22Rv1 (cell line): Measurements from ENCODE around the gene KCNJ1.

Source experiments
- ZFX ChIP-seq: fragments of 450-650 bp; IDR thresholded peaks from 2 replicates; pipeline ENCODE4 v1.6.1; 2017; ENCODE audit warnings: antibody characterized with exemption, borderline replicate concordance
- TF ChIP-seq, protein P1 (sequence below): fragments of 450-650 bp; IDR thresholded peaks from 2 replicates; pipeline ENCODE4 v1.5.1; 2017; ENCODE audit warnings: mild to moderate bottlenecking

- TF ChIP-seq, protein P1, sequence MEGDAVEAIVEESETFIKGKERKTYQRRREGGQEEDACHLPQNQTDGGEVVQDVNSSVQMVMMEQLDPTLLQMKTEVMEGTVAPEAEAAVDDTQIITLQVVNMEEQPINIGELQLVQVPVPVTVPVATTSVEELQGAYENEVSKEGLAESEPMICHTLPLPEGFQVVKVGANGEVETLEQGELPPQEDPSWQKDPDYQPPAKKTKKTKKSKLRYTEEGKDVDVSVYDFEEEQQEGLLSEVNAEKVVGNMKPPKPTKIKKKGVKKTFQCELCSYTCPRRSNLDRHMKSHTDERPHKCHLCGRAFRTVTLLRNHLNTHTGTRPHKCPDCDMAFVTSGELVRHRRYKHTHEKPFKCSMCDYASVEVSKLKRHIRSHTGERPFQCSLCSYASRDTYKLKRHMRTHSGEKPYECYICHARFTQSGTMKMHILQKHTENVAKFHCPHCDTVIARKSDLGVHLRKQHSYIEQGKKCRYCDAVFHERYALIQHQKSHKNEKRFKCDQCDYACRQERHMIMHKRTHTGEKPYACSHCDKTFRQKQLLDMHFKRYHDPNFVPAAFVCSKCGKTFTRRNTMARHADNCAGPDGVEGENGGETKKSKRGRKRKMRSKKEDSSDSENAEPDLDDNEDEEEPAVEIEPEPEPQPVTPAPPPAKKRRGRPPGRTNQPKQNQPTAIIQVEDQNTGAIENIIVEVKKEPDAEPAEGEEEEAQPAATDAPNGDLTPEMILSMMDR: no peak
- no peak for TF ChIP-seq ZFX
Measured at GRCh38 chr11:128913806-128914205, 46.7 kb upstream of the KCNJ1 start.
